Keratinocyte (primary cell): ENCODE data around the gene KLK8. TPM values are rescaled to one million over a fixed set of nuclear protein-coding genes. Genes with fewer than 3 reads are reported as not detected.

Experiments used
- DNase-seq: peaks from one replicate; pipeline ENCODE4 v3.0.0-alpha.2; 2011; ENCODE audit warnings: low read depth, missing footprints, low spot score
- FAIRE-seq: peaks from 2 replicates; lab custom pipeline; 2011; peaks lifted over from hg19 to GRCh38; lab: Jason Lieb, UNC
- H2AFZ ChIP-seq: 2 replicates; pipeline ENCODE4 v1.6.0; 2012; ENCODE audit warnings: low read length, control low read depth, inconsistent platforms; ENCODE audit not compliant: control insufficient read depth
- H3K27ac ChIP-seq: 2 replicates; pipeline ENCODE4 v1.5.1; 2011; ENCODE audit warnings: low read length; ENCODE audit not compliant: control insufficient read depth, insufficient read depth
- H3K27me3 ChIP-seq: 3 replicates; pipeline ENCODE4 v1.6.0; 2011; ENCODE audit warnings: low read length; ENCODE audit not compliant: control insufficient read depth, insufficient read depth; ENCODE audit errors: extremely low read depth
- H3K36me3 ChIP-seq, 2 experiments: 2 replicates in 1 of 2; 3 replicates in 1 of 2; pipeline ENCODE4 v1.5.1; 2011; ENCODE audit warnings: low read length in 2 of 2, mild to moderate bottlenecking in 1 of 2; ENCODE audit not compliant: control insufficient read depth in 2 of 2, insufficient read depth in 2 of 2; ENCODE audit errors: extremely low read depth in 1 of 2
- H3K4me1 ChIP-seq: 3 replicates; pipeline ENCODE4 v1.5.1; 2011; ENCODE audit warnings: low read length; ENCODE audit not compliant: control insufficient read depth, insufficient read depth; ENCODE audit errors: extremely low read depth
- H3K4me2 ChIP-seq: 3 replicates; pipeline ENCODE4 v1.6.0; 2011; ENCODE audit warnings: low read depth, low read length; ENCODE audit not compliant: control insufficient read depth, insufficient read depth; ENCODE audit errors: extremely low read depth
- H3K4me3 ChIP-seq, 3 experiments: fragments of 200-600 bp in 1 of 3; sonication (generic) in 1 of 3; 2 replicates in 2 of 3; 3 replicates in 1 of 3; pipeline ENCODE4 v1.5.1; 2011 to 2016; ENCODE audit warnings: low read length in 3 of 3, mild to moderate bottlenecking in 3 of 3, control low read depth in 2 of 3, inconsistent platforms in 1 of 3, low read depth in 1 of 3, mixed read lengths in 1 of 3, mixed run types in 1 of 3, moderate library complexity in 1 of 3; ENCODE audit not compliant: control insufficient read depth in 2 of 3, insufficient read depth in 2 of 3; ENCODE audit errors: extremely low read depth in 1 of 3
- H3K79me2 ChIP-seq: 2 replicates; pipeline ENCODE4 v1.6.0; 2012; ENCODE audit warnings: low read length; ENCODE audit not compliant: control insufficient read depth, insufficient read depth
- H3K9ac ChIP-seq: 3 replicates; pipeline ENCODE4 v1.6.0; 2011; ENCODE audit warnings: low read length; ENCODE audit not compliant: control insufficient read depth, insufficient read depth; ENCODE audit errors: extremely low read depth
- H3K9me1 ChIP-seq: 3 replicates; pipeline ENCODE4 v1.6.0; 2011; ENCODE audit warnings: low read length; ENCODE audit not compliant: control insufficient read depth, insufficient read depth; ENCODE audit errors: extremely low read depth
- H3K9me3 ChIP-seq: 2 replicates; pipeline ENCODE4 v1.5.1; 2012; ENCODE audit warnings: low read depth, low read length; ENCODE audit not compliant: control insufficient read depth
- H4K20me1 ChIP-seq: 3 replicates; pipeline ENCODE4 v1.6.0; 2011; ENCODE audit warnings: low read length; ENCODE audit not compliant: control insufficient read depth, insufficient read depth; ENCODE audit errors: extremely low read depth
- CTCF ChIP-seq, 3 experiments: IDR thresholded peaks in 1 of 3; conservative IDR thresholded peaks in 1 of 3; optimal IDR thresholded peaks in 1 of 3; 2 replicates in 2 of 3; 3 replicates in 1 of 3; pipeline versions ENCODE3 to v1.5.1; 2011; ENCODE audit warnings: low read length in 3 of 3, mild to moderate bottlenecking in 3 of 3, moderate library complexity in 2 of 3, control low read depth in 1 of 3, inconsistent platforms in 1 of 3; ENCODE audit not compliant: insufficient read depth in 2 of 3; ENCODE audit errors: extremely low read depth in 1 of 3
- EZH2 ChIP-seq: IDR thresholded peaks from one replicate; pipeline ENCODE4 v1.6.1; 2012; ENCODE audit warnings: inconsistent platforms, mild to moderate bottlenecking, low read length, moderate library complexity
- dilution Hi-C: fragments of 300-500 bp; cut with MboI; formaldehyde crosslinking; loops from one replicate; pipeline ENCODE4 v1.7.0; 2020; ENCODE audit warnings: low sequenced_read_pairs; ENCODE audit not compliant: extremely low pct_ligation_motif_present
- polyA plus RNA-seq, 5 experiments: library from polyadenylated mRNA; depleted of rRNA in 3 of 5; stranded (reverse) in 3 of 5; stranded (forward) in 1 of 5; unstranded in 1 of 5; fragments of >200 nt; gene quantifications; 1 replicate in 1 of 5; 2 replicates in 3 of 5; 3 replicates in 1 of 5; pipeline versions ENCODE4 v1.2.1 to v1.2.3, GENCODE V29; 2011 to 2012; ENCODE audit warnings: missing spikeins in 2 of 5, low read depth in 1 of 5, low replicate concordance in 1 of 5

The KLK8 gene
- polyA plus RNA-seq, 1 donor (not counting 4 experiments of a cell fraction or from before 2014, with no cell fraction given) = 118 TPM

DNA sequence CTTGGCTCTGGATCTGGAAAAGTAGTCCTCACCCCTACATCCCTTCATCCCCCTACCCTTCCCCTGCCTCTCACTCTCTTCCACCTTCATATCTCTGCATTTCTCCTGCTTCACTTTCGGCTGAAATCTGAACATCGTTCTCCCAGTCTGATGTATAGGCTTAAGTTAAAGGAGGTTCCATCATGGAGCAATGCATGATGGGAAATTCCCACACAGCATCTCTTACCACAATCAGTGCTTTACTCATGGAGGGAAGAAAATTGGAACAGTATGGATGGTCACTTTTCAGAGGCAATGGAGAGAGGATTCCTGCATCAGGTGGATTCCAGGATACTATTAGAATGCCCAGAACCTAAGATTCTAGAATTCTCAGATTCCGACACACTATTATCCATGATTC lies 6.1 kb upstream of the KLK8 start:
- no peak overlapping the region for H3K27ac ChIP-seq
- no peaks in the 10 kb centered on the region for H3K79me2 ChIP-seq
- H3K9me1 ChIP-seq = no peaks in the 10 kb centered on the region
- no peak overlapping the region for H3K4me2 ChIP-seq
- FAIRE-seq (peak; percentile 43), DNase-seq (no peak)
- H3K27me3 ChIP-seq = no peaks in the 10 kb centered on the region
- dilution Hi-C loops = no loop called here
- H4K20me1 ChIP-seq = no peaks in the 10 kb centered on the region
- H3K4me1 ChIP-seq = peaks cover 32% of the 10 kb centered on the region
- no peak overlapping the region for H3K9ac ChIP-seq
- no peak overlapping the region for H2AFZ ChIP-seq
- H3K4me3 ChIP-seq = no peak overlapping the region
- H3K36me3 ChIP-seq = no peaks in the 10 kb centered on the region
- TF ChIP-seq CTCF (optimal IDR thresholded peaks at IDR 0.05 in 1 of 3, IDR thresholded peaks at IDR 0.05 in 1 of 3, conservative IDR thresholded peaks at IDR 0.05 in 1 of 3; ENCODE audit: extremely low read depth in 1 of 3, insufficient read depth in 2 of 3, low read length in 3 of 3) (no peak), EZH2 (no peak)
- no peaks in the 10 kb centered on the region for H3K9me3 ChIP-seq

GRCh38 chr19:51006406-51006805 lies 5.0 kb upstream of the KLK8 start:
- Histone ChIP-seq H3K9ac (no peak overlapping the region), H3K4me1 (peaks cover 43% of the 10 kb centered on the region)
- dilution Hi-C loops = no loop called here

More at GRCh38 chr19:51006406-51006805, 5.0 kb upstream of the KLK8 start:
- H3K4me2 ChIP-seq = no peak overlapping the region
- no peaks in the 10 kb centered on the region for H3K9me3 ChIP-seq
- no peak for DNase-seq
- no peak overlapping the region for H2AFZ ChIP-seq
- H3K27ac ChIP-seq = no peak overlapping the region
- no peaks in the 10 kb centered on the region for H4K20me1 ChIP-seq
- H3K79me2 ChIP-seq = no peaks in the 10 kb centered on the region
- H3K9me1 ChIP-seq = no peaks in the 10 kb centered on the region
- no peaks in the 10 kb centered on the region for H3K27me3 ChIP-seq
- H3K4me3 ChIP-seq = no peak overlapping the region
- TF ChIP-seq CTCF (optimal IDR thresholded peaks at IDR 0.05 in 1 of 3, IDR thresholded peaks at IDR 0.05 in 1 of 3, conservative IDR thresholded peaks at IDR 0.05 in 1 of 3; ENCODE audit: extremely low read depth in 1 of 3, insufficient read depth in 2 of 3, low read length in 3 of 3) (no peak), EZH2 (no peak)
- FAIRE-seq = no peak
- H3K36me3 ChIP-seq = no peaks in the 10 kb centered on the region
